ENCODE data around the gene KRT222. TPM values are rescaled to one million over a fixed set of nuclear protein-coding genes. Genes with fewer than 3 reads are reported as not detected.

Gene KRT222
- total RNA-seq, 4 donors from 2014 or later: 0.79 to 1.8 (median 1.3) TPM; not detected in 1

DNA sequence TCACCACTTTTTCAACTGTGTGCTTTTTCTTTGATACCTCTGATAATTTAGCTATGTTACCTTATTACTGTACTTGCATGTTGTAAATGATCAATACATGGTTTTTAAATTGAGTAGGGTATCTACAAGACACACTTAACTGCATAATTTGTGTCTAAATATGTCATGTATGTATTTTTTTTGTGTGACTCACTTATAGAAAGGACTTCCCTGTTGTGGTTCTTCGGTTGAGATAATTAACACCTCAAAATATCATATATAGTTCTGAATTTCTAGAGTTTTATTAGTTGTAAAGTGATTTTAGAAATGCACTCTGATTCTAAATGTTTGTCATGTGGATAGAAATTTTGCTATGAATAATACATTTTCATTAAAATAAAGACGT is 14.5 kb upstream of the KRT222 start:
- Histone ChIP-seq H3K4me3 (no peak overlapping the region), H3K4me1 (no peaks in the 10 kb centered on the region), H3K27ac (no peak overlapping the region), H3K9me3 (no peaks in the 10 kb centered on the region), H3K36me3 (no peaks in the 10 kb centered on the region), H3K27me3 (peaks cover 0 to 79% (median 0%) of the 10 kb centered on the region in 4 donors)
- DNase-seq: no peak
- 78 to 82% methylated on average over 2 of the region's 2 CpGs for WGBS, 2 donors
- TF ChIP-seq, protein P1, sequence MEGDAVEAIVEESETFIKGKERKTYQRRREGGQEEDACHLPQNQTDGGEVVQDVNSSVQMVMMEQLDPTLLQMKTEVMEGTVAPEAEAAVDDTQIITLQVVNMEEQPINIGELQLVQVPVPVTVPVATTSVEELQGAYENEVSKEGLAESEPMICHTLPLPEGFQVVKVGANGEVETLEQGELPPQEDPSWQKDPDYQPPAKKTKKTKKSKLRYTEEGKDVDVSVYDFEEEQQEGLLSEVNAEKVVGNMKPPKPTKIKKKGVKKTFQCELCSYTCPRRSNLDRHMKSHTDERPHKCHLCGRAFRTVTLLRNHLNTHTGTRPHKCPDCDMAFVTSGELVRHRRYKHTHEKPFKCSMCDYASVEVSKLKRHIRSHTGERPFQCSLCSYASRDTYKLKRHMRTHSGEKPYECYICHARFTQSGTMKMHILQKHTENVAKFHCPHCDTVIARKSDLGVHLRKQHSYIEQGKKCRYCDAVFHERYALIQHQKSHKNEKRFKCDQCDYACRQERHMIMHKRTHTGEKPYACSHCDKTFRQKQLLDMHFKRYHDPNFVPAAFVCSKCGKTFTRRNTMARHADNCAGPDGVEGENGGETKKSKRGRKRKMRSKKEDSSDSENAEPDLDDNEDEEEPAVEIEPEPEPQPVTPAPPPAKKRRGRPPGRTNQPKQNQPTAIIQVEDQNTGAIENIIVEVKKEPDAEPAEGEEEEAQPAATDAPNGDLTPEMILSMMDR (IDR thresholded peaks at IDR 0.05): no peak
- intact Hi-C loops (cut with DNase I): no loop called here

DNA sequence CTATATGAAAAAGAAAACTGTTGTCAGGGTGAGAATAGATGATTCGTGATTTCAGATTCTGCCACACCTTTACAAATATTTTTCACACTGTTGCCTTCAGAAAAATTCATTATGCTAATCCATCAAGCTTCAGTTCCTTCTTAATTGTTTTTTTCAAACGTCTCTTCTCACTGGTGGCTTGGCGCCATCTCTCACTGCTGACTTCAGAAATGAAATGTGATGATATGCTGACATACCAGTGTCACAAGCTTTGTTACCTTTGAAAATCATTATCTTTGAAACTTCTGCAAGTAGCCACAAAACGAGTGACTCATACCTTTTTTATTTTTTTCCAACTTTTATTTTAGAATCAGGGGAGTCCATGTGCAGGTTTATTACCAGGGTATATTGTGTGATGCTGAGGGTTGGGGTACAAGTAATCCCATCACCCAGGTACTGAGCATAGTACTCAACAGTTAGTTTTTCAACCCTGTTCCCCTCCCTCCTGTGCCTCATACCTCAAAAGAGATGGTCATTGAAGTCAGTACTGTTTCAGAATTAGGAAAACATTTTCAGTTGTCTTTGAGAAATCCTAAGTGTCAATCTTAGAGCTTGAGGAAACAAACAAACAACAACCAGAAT is 14.0 kb upstream of the KRT222 start:
- H3K27ac ChIP-seq: no peak overlapping the region
- no peak for DNase-seq
- H3K36me3 ChIP-seq: no peaks in the 10 kb centered on the region
- peaks cover 0 to 84% (median 0%) of the 10 kb centered on the region in 4 donors for H3K27me3 ChIP-seq
- intact Hi-C loops (cut with DNase I): no loop called here
- WGBS, 2 donors: 23 to 36% methylated on average over 4 of the region's 4 CpGs
- TF ChIP-seq, protein P1 (IDR thresholded peaks at IDR 0.05): no peak
- TF ChIP-seq POLR2A (IDR thresholded peaks at IDR 0.05): no peak
- H3K4me1 ChIP-seq: no peaks in the 10 kb centered on the region
- H3K4me3 ChIP-seq: no peak overlapping the region
- H3K9me3 ChIP-seq: no peaks in the 10 kb centered on the region

- intact Hi-C loops (cut with DNase I): no loop called here
- WGBS, 2 donors: 88 to 90% methylated on average over 4 of the region's 4 CpGs
- Histone ChIP-seq H3K27me3 (peaks cover 0 to 74% (median 0%) of the 10 kb centered on the region in 4 donors), H3K9me3 (no peaks in the 10 kb centered on the region), H3K4me3 (no peak overlapping the region), H3K27ac (no peak overlapping the region), H3K36me3 (no peaks in the 10 kb centered on the region), H3K4me1 (no peaks in the 10 kb centered on the region)
- TF ChIP-seq POLR2A (IDR thresholded peaks at IDR 0.05): no peak
- TF ChIP-seq, protein P1 (IDR thresholded peaks at IDR 0.05): no peak
- DNase-seq: no peak
These were observed 10.9 kb upstream of the KRT222 start for GRCh38 chr17:40675905-40676304.

DNA sequence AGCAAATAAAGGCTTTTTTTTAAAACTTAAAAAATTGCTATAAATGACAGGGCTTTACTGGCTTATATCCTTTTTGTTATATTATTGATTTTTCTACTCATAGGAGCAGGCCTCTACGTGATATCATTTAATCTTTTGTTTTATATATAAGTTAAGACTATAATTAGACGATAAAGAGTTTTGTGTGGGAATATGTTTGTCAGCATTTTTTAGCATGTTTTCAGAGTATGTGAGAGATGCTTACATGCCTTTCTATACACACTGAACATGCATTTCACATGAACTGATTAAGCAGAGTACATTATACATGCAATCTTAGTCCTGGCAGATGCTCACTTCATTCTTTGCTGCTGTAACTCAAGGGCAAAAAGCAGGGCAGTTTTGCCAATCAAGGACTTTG is 7.7 kb upstream of the KRT222 start:
- Histone ChIP-seq H3K27ac (no peak overlapping the region), H3K4me3 (no peak overlapping the region), H3K36me3 (no peaks in the 10 kb centered on the region), H3K9me3 (no peaks in the 10 kb centered on the region), H3K4me1 (no peaks in the 10 kb centered on the region), H3K27me3 (peaks cover 0 to 54% (median 0%) of the 10 kb centered on the region in 4 donors)
- DNase-seq: no peak
- 65 to 86% methylated on average over 2 of the region's 2 CpGs for WGBS, 2 donors
- TF ChIP-seq POLR2A (IDR thresholded peaks at IDR 0.05): no peak
- TF ChIP-seq, protein P1 (IDR thresholded peaks at IDR 0.05): no peak
- intact Hi-C loops (cut with DNase I): no loop called here

- no peak for TF ChIP-seq POLR2A (IDR thresholded peaks at IDR 0.05)
- TF ChIP-seq, protein P1 (IDR thresholded peaks at IDR 0.05): no peak
- no peaks in the 10 kb centered on the region for H3K36me3 ChIP-seq
- WGBS, 2 donors: 56 to 61% methylated on average over 4 of the region's 4 CpGs
- peaks cover 0 to 52% (median 0%) of the 10 kb centered on the region in 4 donors for H3K27me3 ChIP-seq
- intact Hi-C loops (cut with DNase I): no loop called here
- no peak overlapping the region for H3K4me3 ChIP-seq
- peak overlapping the region in 2 of 4 donors; percentile 17 to 30 for H3K27ac ChIP-seq
- no peak for DNase-seq
- H3K9me3 ChIP-seq: no peaks in the 10 kb centered on the region
- H3K4me1 ChIP-seq: no peaks in the 10 kb centered on the region
These were observed 6.3 kb upstream of the KRT222 start for GRCh38 chr17:40671282-40671681.

Data from esophagus squamous epithelium (tissue), 5 donors.